ENCODE data around the gene ITGA3. TPM values are rescaled to one million over a fixed set of nuclear protein-coding genes. Genes with fewer than 3 reads are reported as not detected.

Gene ITGA3
- total RNA-seq, 1 experiment from 2014 or later = 392 TPM

DNA sequence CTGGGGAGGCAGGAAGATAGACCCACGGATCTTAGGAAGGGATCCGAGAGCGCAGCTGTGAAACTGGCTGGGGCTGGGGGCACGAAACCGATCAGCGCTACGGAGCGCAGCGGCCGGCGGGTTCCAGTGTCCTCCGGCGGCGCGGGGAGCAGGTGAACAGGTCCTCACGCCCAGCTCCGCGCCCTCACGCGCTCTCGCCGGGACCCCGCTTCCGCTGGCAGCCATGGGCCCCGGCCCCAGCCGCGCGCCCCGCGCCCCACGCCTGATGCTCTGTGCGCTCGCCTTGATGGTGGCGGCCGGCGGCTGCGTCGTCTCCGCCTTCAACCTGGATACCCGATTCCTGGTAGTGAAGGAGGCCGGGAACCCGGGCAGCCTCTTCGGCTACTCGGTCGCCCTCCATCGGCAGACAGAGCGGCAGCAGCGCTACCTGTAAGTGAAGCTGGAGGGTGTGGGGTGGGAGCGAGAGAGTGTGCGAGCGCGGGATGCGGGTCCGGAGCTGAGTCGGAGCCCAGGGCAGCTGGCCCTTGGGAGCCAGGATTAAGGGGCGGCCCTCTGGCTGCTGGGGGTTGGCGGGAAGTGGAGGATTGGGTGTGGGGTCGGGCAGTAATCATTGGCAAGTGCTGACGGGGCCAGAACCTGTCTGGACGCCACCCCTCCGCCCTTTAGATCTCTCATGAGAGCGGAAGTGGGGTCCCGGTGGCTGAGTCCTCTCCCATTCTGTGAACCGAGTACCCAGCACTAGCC lies 479 bp downstream of the ITGA3 start (continued):
- TF ChIP-seq, protein P1, sequence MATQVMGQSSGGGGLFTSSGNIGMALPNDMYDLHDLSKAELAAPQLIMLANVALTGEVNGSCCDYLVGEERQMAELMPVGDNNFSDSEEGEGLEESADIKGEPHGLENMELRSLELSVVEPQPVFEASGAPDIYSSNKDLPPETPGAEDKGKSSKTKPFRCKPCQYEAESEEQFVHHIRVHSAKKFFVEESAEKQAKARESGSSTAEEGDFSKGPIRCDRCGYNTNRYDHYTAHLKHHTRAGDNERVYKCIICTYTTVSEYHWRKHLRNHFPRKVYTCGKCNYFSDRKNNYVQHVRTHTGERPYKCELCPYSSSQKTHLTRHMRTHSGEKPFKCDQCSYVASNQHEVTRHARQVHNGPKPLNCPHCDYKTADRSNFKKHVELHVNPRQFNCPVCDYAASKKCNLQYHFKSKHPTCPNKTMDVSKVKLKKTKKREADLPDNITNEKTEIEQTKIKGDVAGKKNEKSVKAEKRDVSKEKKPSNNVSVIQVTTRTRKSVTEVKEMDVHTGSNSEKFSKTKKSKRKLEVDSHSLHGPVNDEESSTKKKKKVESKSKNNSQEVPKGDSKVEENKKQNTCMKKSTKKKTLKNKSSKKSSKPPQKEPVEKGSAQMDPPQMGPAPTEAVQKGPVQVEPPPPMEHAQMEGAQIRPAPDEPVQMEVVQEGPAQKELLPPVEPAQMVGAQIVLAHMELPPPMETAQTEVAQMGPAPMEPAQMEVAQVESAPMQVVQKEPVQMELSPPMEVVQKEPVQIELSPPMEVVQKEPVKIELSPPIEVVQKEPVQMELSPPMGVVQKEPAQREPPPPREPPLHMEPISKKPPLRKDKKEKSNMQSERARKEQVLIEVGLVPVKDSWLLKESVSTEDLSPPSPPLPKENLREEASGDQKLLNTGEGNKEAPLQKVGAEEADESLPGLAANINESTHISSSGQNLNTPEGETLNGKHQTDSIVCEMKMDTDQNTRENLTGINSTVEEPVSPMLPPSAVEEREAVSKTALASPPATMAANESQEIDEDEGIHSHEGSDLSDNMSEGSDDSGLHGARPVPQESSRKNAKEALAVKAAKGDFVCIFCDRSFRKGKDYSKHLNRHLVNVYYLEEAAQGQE (IDR thresholded peaks at IDR 0.05; ENCODE audit: low read depth) = no peak

DNA sequence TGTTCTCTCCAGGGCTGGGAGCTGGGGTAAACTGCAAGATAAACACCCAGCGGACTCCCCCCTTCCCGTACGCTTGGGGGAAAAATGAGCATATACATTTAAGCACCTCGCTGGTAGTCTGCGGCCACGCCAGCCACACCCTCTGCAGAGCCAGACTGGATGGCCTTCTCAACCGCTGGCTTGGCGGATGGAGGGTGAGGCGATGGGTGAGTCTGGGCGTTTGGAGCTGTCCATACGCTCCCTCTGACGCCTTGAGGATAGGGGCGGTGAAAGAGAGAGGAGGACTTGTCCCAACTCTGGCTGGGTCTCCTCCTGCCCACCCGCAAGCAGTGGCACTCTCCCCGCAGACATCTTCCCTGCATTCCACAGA lies 1.0 kb downstream of the ITGA3 start:
- ATAC-seq = no peak
- ChIA-PET POLR2A (interaction anchor here (0.8 to 6.8 kb wide), 6 partner anchors 10 to 59 kb away, joined by 3 to 99 read pairs (median 6); no protein-coding TSS in a partner anchor), RAD21 (ENCODE audit: low non-redundant PET in 1 of 2, low total read pairs in 2 of 2, uncharacterized antibody in 2 of 2, unreplicated experiment in 2 of 2) (interaction anchor here in 1 of 2 experiments (1.0 to 1.9 kb wide), 2 partner anchors 10 to 29 kb away, joined by 3 to 5 read pairs; no protein-coding TSS in a partner anchor), CTCF (interaction anchor here (1.2 to 3.5 kb wide), 4 partner anchors 23 to 60 kb away, joined by 3 to 28 read pairs (median 8); partner anchors contain the start of gene PDK2)
- H3K79me2 ChIP-seq (ENCODE audit: insufficient read depth, low read length) = peaks cover 61% of the 10 kb centered on the region
- no peak overlapping the region for H2AFZ ChIP-seq (ENCODE audit: low read depth, low read length, poor library complexity, severe bottlenecking)
- intact Hi-C loops (cut with micrococcal nuclease) = no loop called here
- H3K4me2 ChIP-seq (ENCODE audit: low read length) = peak overlapping the region; percentile 87
- no peaks in the 10 kb centered on the region for H3K9me2 ChIP-seq (ENCODE audit: insufficient read depth)
- BruUV-seq (replicated peaks) = no TSS peak
- no peak for DNase-seq (ENCODE audit: low read depth, low spot score)
- H3K4me3 ChIP-seq (replicated peaks in 1 of 2; ENCODE audit: low read depth in 1 of 2, low read length in 2 of 2) = peak overlapping the region; percentile 82 to 88
- no peaks in the 10 kb centered on the region for H3K9me3 ChIP-seq (ENCODE audit: control insufficient read depth in 1 of 2, insufficient read depth in 1 of 2, low read depth in 1 of 2, low read length in 2 of 2)
- no peaks in the 10 kb centered on the region for H3K27me3 ChIP-seq (ENCODE audit: insufficient read depth, low read length)
- peak overlapping the region; percentile 93 for H3K27ac ChIP-seq (ENCODE audit: low read depth, low read length)
- peaks cover 0 to 12% of the 10 kb centered on the region in 2 experiments; a peak in 1 of 4 replicates for H3K36me3 ChIP-seq (ENCODE audit: control insufficient read depth in 1 of 2, insufficient read depth in 2 of 2, low read length in 2 of 2)
- H3K4me1 ChIP-seq (ENCODE audit: control insufficient read depth in 1 of 2, insufficient read depth in 2 of 2, low read length in 2 of 2) = peaks cover 77 to 86% of the 10 kb centered on the region in 2 experiments
- peak overlapping the region; percentile 82 for H3K9ac ChIP-seq (ENCODE audit: low read length)
- peak; percentile 20 for TF ChIP-seq POLR2AphosphoS5 (IDR thresholded peaks at IDR 0.05; ENCODE audit: low read depth, low read length)
- no peak for TF ChIP-seq SP1 (IDR thresholded peaks at IDR 0.05; ENCODE audit: low read depth)
- no peaks in the 10 kb centered on the region for H4K20me1 ChIP-seq (ENCODE audit: insufficient read depth)
